ENCODE measurements around the gene AURKAIP1.

DNA sequence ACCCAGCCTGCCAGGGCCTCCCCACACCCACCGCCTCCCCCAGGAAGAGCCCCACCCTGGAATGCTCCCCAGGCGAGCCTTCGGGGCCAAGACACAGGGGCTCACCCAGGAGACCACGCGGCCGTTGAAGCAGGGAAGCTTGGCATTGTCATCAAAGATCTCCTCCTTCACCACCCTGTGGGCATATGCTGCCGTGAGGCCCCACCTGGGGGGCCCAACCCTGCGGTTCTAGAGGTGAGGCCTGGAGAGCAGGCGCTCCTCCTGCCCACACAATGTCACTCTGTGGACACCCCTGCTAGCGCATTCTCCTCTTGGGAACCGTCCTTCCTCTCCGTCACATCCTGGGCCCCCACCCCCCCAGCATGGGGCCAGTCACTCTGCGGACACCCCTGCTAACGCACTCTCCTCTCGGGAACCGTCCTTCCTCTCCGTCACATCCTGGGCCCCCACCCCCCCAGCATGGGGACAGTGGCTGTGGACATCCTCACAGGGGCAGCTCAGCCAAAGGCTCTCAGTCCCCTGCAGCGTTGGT is 32.4 kb downstream of the AURKAIP1 start:
- TF ChIP-seq, protein P1, sequence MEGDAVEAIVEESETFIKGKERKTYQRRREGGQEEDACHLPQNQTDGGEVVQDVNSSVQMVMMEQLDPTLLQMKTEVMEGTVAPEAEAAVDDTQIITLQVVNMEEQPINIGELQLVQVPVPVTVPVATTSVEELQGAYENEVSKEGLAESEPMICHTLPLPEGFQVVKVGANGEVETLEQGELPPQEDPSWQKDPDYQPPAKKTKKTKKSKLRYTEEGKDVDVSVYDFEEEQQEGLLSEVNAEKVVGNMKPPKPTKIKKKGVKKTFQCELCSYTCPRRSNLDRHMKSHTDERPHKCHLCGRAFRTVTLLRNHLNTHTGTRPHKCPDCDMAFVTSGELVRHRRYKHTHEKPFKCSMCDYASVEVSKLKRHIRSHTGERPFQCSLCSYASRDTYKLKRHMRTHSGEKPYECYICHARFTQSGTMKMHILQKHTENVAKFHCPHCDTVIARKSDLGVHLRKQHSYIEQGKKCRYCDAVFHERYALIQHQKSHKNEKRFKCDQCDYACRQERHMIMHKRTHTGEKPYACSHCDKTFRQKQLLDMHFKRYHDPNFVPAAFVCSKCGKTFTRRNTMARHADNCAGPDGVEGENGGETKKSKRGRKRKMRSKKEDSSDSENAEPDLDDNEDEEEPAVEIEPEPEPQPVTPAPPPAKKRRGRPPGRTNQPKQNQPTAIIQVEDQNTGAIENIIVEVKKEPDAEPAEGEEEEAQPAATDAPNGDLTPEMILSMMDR (IDR thresholded peaks at IDR 0.05; ENCODE audit: low read length): no peak
- TF ChIP-seq EZH2 (optimal IDR thresholded peaks at IDR 0.05; ENCODE audit: low read depth, low read length) (no peak), EZH2phosphoT487 (IDR thresholded peaks at IDR 0.05; ENCODE audit: low read length) (no peak)
